OCI-LY7 (cell line): ENCODE data around the gene SPC24. TPM values are rescaled to one million over a fixed set of nuclear protein-coding genes. Genes with fewer than 3 reads are reported as not detected.

Experiments
- BruUV-seq: library from RNA; stranded (reverse); fragments of 400-500 nt; replicated peaks from 2 replicates; lab custom pipeline; 2021; lab: Mats Ljungman, UMichigan
- CTCF ChIA-PET: fragments of 300-600 bp; sonication (Branson Sonifier 250); formaldehyde crosslinking; loops from one replicate; lab custom pipeline; 2022; ENCODE audit warnings: antibody characterized with exemption; ENCODE audit not compliant: unreplicated experiment; lab: Charles Lee
- POLR2A ChIA-PET: fragments of 300-600 bp; sonication (Branson Sonifier 250); formaldehyde crosslinking; loops from one replicate; lab custom pipeline; 2022; ENCODE audit warnings: antibody characterized with exemption; lab: Charles Lee
- DNase-seq: peaks from one replicate; pipeline ENCODE4 v3.0.0-alpha.2; 2015; ENCODE audit warnings: low spot score
- H2AFZ ChIP-seq: fragments of 200-600 bp; sonication (generic), shearing (Covaris generic); 2 replicates; pipeline ENCODE4 v1.6.1; 2014; ENCODE audit warnings: mild to moderate bottlenecking, antibody characterized with exemption, low read length, moderate library complexity
- H3K27ac ChIP-seq: fragments of 200-600 bp; sonication (generic); 2 replicates; pipeline ENCODE4 v1.5.1; 2014; ENCODE audit warnings: mixed run types, low read depth, mild to moderate bottlenecking, moderate library complexity, low read length, inconsistent platforms; ENCODE audit not compliant: poor library complexity, severe bottlenecking
- H3K36me3 ChIP-seq: fragments of 200-600 bp; sonication (generic); 2 replicates; pipeline ENCODE4 v1.6.1; 2014; ENCODE audit warnings: mild to moderate bottlenecking, antibody characterized with exemption, low read length, moderate library complexity, mixed read lengths; ENCODE audit not compliant: insufficient read depth
- H3K4me1 ChIP-seq: fragments of 200-600 bp; sonication (generic); 2 replicates; pipeline ENCODE4 v1.5.1; 2014; ENCODE audit warnings: mild to moderate bottlenecking, low read length; ENCODE audit not compliant: insufficient read depth, poor library complexity, severe bottlenecking
- H3K4me2 ChIP-seq: fragments of 200-600 bp; sonication (generic); 2 replicates; pipeline ENCODE4 v1.6.1; 2014; ENCODE audit warnings: mild to moderate bottlenecking, low read length
- H3K4me3 ChIP-seq: fragments of 200-600 bp; sonication (generic); 2 replicates; pipeline ENCODE4 v1.5.1; 2014; ENCODE audit warnings: mild to moderate bottlenecking, low read depth, low read length; ENCODE audit not compliant: poor library complexity, severe bottlenecking
- H3K79me2 ChIP-seq: fragments of 200-600 bp; sonication (generic); 2 replicates; pipeline ENCODE4 v1.6.1; 2016; ENCODE audit warnings: low read depth, mild to moderate bottlenecking, low read length, moderate library complexity, mixed read lengths; ENCODE audit not compliant: insufficient read depth
- H3K9me2 ChIP-seq: fragments of 200-600 bp; sonication (generic); 2 replicates; pipeline ENCODE4 v1.6.1; 2016; ENCODE audit warnings: mild to moderate bottlenecking, low read length, mixed read lengths; ENCODE audit not compliant: insufficient read depth
- H3K9me3 ChIP-seq: fragments of 200-600 bp; sonication (generic); 2 replicates; pipeline ENCODE4 v1.6.1; 2014; ENCODE audit warnings: mild to moderate bottlenecking, mixed run types, low read length, mixed read lengths
- H4K20me1 ChIP-seq: fragments of 200-600 bp; sonication (generic); 2 replicates; pipeline ENCODE4 v1.6.1; 2014; ENCODE audit warnings: mild to moderate bottlenecking, antibody characterized with exemption, low read length, moderate library complexity, mixed read lengths; ENCODE audit not compliant: insufficient read depth
- CTCF ChIP-seq: fragments of 200-600 bp; sonication (generic); conservative IDR thresholded peaks from 2 replicates; pipeline ENCODE4 v1.5.1; 2014; ENCODE audit warnings: mild to moderate bottlenecking, antibody characterized with exemption, low read length, moderate library complexity, mixed read lengths
- EZH2phosphoT487 ChIP-seq: fragments of 200-600 bp; sonication (generic); IDR thresholded peaks from 2 replicates; pipeline ENCODE4 v1.6.1; 2018; ENCODE audit warnings: low read depth, borderline replicate concordance, mild to moderate bottlenecking, mixed run types, antibody characterized with exemption, low read length, moderate library complexity, mixed read lengths
- intact Hi-C: fragments of 100-400 bp; cut with micrococcal nuclease; formaldehyde crosslinking; loops from one replicate; pipeline ENCODE4 v1.10.0; 2022; ENCODE audit not compliant: unreplicated experiment
- total RNA-seq, 2 experiments: library from RNA; depleted of rRNA in 1 of 2; stranded (reverse); fragments of >200 nt in 1 of 2; shearing (Covaris generic) in 1 of 2; gene quantifications; 2 replicates each; pipeline ENCODE4 v1.2.3, GENCODE V29; 2014 to 2022

The SPC24 gene
- total RNA-seq, 2 experiments from 2014 or later, result 133 to 184 TPM

DNA sequence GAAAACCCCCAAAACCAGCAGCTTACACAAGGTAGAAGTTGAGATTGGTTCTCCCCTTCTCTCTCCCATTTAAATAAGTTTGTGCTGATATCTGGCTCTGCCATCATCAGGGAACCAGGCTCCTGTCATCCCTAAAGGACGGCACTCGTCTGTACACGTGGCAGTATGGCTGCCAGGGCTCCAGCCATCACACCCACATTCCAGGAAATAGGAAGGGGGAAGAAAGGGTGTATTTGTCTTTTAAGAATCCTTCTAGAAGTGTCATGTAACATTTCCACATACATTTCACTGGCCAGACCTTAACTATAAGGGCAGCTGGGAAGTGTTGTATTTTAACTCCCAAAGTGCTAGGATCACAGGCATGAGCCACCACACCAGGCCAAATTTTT is 10.1 kb downstream of the SPC24 start:
- H3K27ac ChIP-seq, result no peak overlapping the region
- no peaks in the 10 kb centered on the region for H3K9me3 ChIP-seq
- no TSS peak for BruUV-seq
- no peaks in the 10 kb centered on the region; the same call in 1 of the 2 replicates for H4K20me1 ChIP-seq
- no peak overlapping the region for H3K4me2 ChIP-seq
- TF ChIP-seq EZH2phosphoT487, result no peak
- TF ChIP-seq CTCF, result no peak
- peaks cover 65% of the 10 kb centered on the region for H3K36me3 ChIP-seq
- no peak overlapping the region for H3K4me3 ChIP-seq
- peaks cover 12% of the 10 kb centered on the region; the same call in 1 of the 2 replicates for H3K79me2 ChIP-seq
- H3K9me2 ChIP-seq, result no peaks in the 10 kb centered on the region
- H2AFZ ChIP-seq, result no peak overlapping the region
- peaks cover 20% of the 10 kb centered on the region for H3K4me1 ChIP-seq
- intact Hi-C loops, result no loop called here
- no peak for DNase-seq
- ChIA-PET POLR2A (no interaction called here), CTCF (no interaction called here)

- intact Hi-C loops, result no loop called here
- ChIA-PET CTCF (no interaction called here), POLR2A (no interaction called here)
- peaks cover 30% of the 10 kb centered on the region for H3K4me1 ChIP-seq
- no peak overlapping the region for H3K4me3 ChIP-seq
- H3K36me3 ChIP-seq, result peaks cover 39% of the 10 kb centered on the region
- DNase-seq, result no peak
- no peaks in the 10 kb centered on the region; the same call in 1 of the 2 replicates for H4K20me1 ChIP-seq
- TF ChIP-seq EZH2phosphoT487, result no peak
- TF ChIP-seq CTCF, result no peak
- H3K9me3 ChIP-seq, result no peaks in the 10 kb centered on the region
- H3K9me2 ChIP-seq, result no peaks in the 10 kb centered on the region
- BruUV-seq, result no TSS peak
- peak overlapping the region; percentile 55 for H3K4me2 ChIP-seq
- H3K27ac ChIP-seq, result peak overlapping the region; percentile 72
- H2AFZ ChIP-seq, result no peak overlapping the region
- H3K79me2 ChIP-seq, result no peaks in the 10 kb centered on the region
These were observed 12.9 kb downstream of the SPC24 start for GRCh38 chr19:11142528-11143171.

- Histone ChIP-seq H2AFZ (no peak overlapping the region), H3K4me2 (no peak overlapping the region), H3K9me3 (no peaks in the 10 kb centered on the region), H3K9me2 (no peaks in the 10 kb centered on the region), H3K79me2 (no peaks in the 10 kb centered on the region), H4K20me1 (no peaks in the 10 kb centered on the region; the same call in 1 of the 2 replicates), H3K4me1 (peaks cover 35% of the 10 kb centered on the region), H3K4me3 (no peak overlapping the region), H3K36me3 (peaks cover 33% of the 10 kb centered on the region), H3K27ac (no peak overlapping the region)
- intact Hi-C loops, result no loop called here
- CTCF ChIA-PET, result no interaction called here
- POLR2A ChIA-PET, result no interaction called here
- no TSS peak for BruUV-seq
- no peak for DNase-seq
- TF ChIP-seq CTCF (peak; percentile 23; the same call in 1 of the 2 replicates), EZH2phosphoT487 (no peak)
These were observed 13.6 kb downstream of the SPC24 start for GRCh38 chr19:11141937-11142527.
